PC-9 (cell line): Measurements from ENCODE around the gene SDK1.

ENCODE experiments used
- EZH2 ChIP-seq: fragments of 200-600 bp; sonication (generic); IDR thresholded peaks from 2 replicates; pipeline ENCODE4 v1.8.0; 2017; ENCODE audit warnings: antibody characterized with exemption, low read depth
- TF ChIP-seq, protein P1 (sequence below): fragments of 200-600 bp; sonication (generic); conservative IDR thresholded peaks from 2 replicates; pipeline ENCODE4 v1.6.1; 2017; ENCODE audit warnings: mixed run types, antibody characterized with exemption, mild to moderate bottlenecking, moderate library complexity

DNA sequence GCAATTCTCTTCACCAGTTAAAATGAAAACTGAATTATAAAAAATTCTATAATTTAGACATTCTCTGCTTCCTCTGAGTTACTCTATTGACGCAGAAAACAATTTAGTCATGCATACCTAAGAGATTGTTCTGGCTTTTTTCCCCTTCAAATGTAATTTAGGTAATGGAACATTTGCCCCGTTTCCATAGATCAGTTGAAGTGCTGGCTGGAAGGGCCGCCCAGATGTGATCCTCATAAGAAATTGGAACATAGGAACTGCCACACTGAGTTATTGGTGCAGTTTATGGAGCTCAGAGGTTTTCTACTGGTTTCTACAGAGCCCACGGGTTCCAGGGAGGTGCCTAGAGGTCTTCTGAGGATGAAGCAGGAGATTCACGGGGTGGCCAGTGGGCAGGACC lies 581.7 kb downstream of the SDK1 start:
- no peak for TF ChIP-seq EZH2
- TF ChIP-seq, protein P1, sequence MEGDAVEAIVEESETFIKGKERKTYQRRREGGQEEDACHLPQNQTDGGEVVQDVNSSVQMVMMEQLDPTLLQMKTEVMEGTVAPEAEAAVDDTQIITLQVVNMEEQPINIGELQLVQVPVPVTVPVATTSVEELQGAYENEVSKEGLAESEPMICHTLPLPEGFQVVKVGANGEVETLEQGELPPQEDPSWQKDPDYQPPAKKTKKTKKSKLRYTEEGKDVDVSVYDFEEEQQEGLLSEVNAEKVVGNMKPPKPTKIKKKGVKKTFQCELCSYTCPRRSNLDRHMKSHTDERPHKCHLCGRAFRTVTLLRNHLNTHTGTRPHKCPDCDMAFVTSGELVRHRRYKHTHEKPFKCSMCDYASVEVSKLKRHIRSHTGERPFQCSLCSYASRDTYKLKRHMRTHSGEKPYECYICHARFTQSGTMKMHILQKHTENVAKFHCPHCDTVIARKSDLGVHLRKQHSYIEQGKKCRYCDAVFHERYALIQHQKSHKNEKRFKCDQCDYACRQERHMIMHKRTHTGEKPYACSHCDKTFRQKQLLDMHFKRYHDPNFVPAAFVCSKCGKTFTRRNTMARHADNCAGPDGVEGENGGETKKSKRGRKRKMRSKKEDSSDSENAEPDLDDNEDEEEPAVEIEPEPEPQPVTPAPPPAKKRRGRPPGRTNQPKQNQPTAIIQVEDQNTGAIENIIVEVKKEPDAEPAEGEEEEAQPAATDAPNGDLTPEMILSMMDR, result no peak
